Ishikawa (cell line): Measurements from ENCODE around the gene FOXJ1.

ENCODE experiments used
- CEBPB ChIP-seq: IDR thresholded peaks from 2 replicates; pipeline ENCODE4 v1.6.1; 2012
- CREB1 ChIP-seq: IDR thresholded peaks from 2 replicates; pipeline ENCODE4 v1.6.1; 2012; ENCODE audit warnings: low read depth
- EGR1 ChIP-seq: IDR thresholded peaks from 2 replicates; pipeline ENCODE4 v1.6.1; 2012
- EP300 ChIP-seq: IDR thresholded peaks from 2 replicates; pipeline ENCODE4 v1.6.1; 2012; ENCODE audit warnings: borderline replicate concordance
- FOXM1 ChIP-seq: IDR thresholded peaks from 2 replicates; pipeline ENCODE4 v1.6.1; 2012; ENCODE audit warnings: low read depth, borderline replicate concordance
- NFIC ChIP-seq: IDR thresholded peaks from 2 replicates; pipeline ENCODE4 v1.6.1; 2012
- RAD21 ChIP-seq: IDR thresholded peaks from 2 replicates; pipeline ENCODE4 v1.6.1; 2012; ENCODE audit warnings: low read depth
- REST ChIP-seq: IDR thresholded peaks from 2 replicates; pipeline ENCODE4 v1.6.1; 2012; ENCODE audit warnings: low read depth, mild to moderate bottlenecking
- TAF1 ChIP-seq: IDR thresholded peaks from 2 replicates; pipeline ENCODE4 v1.6.1; 2012; ENCODE audit warnings: low read depth, mild to moderate bottlenecking
- YY1 ChIP-seq: IDR thresholded peaks from 2 replicates; pipeline ENCODE4 v1.6.1; 2012; ENCODE audit warnings: low read depth
- ZBTB7A ChIP-seq: IDR thresholded peaks from 2 replicates; pipeline ENCODE4 v1.6.1; 2012; ENCODE audit warnings: low read depth
- TF ChIP-seq, protein P1 (sequence below): IDR thresholded peaks from 2 replicates; pipeline ENCODE4 v1.6.1; 2012

GRCh38 chr17:76137001-76137350 lies 4.1 kb downstream of the FOXJ1 start:
- no peak for TF ChIP-seq EP300
- no peak for TF ChIP-seq YY1
- TF ChIP-seq CREB1, result no peak
- no peak for TF ChIP-seq REST
- no peak for TF ChIP-seq RAD21
- TF ChIP-seq, protein P1, sequence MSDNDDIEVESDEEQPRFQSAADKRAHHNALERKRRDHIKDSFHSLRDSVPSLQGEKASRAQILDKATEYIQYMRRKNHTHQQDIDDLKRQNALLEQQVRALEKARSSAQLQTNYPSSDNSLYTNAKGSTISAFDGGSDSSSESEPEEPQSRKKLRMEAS, result no peak
- TF ChIP-seq CEBPB, result no peak
- no peak for TF ChIP-seq FOXM1
- no peak for TF ChIP-seq TAF1
- no peak for TF ChIP-seq ZBTB7A
- TF ChIP-seq NFIC, result no peak
- no peak for TF ChIP-seq EGR1
